Measurements from ENCODE around the gene RAP1GDS1.

RAP1GDS1 gene

DNA sequence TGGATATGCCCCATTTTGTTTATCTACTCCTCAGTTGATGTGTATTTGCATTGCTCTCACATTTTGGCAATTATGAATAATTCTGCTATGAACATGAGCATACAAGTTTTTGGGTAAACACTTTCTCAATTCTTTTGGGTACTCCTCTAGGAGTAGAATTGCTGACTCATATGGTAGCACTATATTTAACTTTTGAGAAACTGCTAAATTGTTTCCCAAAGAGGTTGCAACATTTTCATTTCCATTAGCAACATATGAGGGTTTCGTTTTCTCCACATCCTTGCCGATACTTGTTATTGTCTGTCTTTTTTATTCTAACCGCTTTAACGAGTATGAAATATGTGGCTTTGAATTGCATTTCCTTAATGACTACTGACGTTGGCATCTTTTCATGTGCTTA, 211.9 kb downstream of the RAP1GDS1 start:
- TF ChIP-seq, protein P1, sequence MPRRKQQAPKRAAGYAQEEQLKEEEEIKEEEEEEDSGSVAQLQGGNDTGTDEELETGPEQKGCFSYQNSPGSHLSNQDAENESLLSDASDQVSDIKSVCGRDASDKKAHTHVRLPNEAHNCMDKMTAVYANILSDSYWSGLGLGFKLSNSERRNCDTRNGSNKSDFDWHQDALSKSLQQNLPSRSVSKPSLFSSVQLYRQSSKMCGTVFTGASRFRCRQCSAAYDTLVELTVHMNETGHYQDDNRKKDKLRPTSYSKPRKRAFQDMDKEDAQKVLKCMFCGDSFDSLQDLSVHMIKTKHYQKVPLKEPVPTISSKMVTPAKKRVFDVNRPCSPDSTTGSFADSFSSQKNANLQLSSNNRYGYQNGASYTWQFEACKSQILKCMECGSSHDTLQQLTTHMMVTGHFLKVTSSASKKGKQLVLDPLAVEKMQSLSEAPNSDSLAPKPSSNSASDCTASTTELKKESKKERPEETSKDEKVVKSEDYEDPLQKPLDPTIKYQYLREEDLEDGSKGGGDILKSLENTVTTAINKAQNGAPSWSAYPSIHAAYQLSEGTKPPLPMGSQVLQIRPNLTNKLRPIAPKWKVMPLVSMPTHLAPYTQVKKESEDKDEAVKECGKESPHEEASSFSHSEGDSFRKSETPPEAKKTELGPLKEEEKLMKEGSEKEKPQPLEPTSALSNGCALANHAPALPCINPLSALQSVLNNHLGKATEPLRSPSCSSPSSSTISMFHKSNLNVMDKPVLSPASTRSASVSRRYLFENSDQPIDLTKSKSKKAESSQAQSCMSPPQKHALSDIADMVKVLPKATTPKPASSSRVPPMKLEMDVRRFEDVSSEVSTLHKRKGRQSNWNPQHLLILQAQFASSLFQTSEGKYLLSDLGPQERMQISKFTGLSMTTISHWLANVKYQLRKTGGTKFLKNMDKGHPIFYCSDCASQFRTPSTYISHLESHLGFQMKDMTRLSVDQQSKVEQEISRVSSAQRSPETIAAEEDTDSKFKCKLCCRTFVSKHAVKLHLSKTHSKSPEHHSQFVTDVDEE (CRISPR knock-in tag; IDR thresholded peaks at IDR 0.05) = no peak
- TF ChIP-seq, protein P2, sequence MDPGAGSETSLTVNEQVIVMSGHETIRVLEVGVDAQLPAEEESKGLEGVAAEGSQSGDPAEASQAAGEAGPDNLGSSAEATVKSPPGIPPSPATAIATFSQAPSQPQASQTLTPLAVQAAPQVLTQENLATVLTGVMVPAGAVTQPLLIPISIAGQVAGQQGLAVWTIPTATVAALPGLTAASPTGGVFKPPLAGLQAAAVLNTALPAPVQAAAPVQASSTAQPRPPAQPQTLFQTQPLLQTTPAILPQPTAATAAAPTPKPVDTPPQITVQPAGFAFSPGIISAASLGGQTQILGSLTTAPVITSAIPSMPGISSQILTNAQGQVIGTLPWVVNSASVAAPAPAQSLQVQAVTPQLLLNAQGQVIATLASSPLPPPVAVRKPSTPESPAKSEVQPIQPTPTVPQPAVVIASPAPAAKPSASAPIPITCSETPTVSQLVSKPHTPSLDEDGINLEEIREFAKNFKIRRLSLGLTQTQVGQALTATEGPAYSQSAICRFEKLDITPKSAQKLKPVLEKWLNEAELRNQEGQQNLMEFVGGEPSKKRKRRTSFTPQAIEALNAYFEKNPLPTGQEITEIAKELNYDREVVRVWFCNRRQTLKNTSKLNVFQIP (CRISPR knock-in tag; IDR thresholded peaks at IDR 0.05; ENCODE audit: borderline replicate concordance, low read depth) = no peak
- TF ChIP-seq ZC3H10 (CRISPR knock-in tag; IDR thresholded peaks at IDR 0.05) (no peak), CSDC2 (CRISPR knock-in tag; IDR thresholded peaks at IDR 0.05) (no peak), ZNF8 (CRISPR knock-in tag; IDR thresholded peaks at IDR 0.05) (no peak), ESRRG (CRISPR knock-in tag; IDR thresholded peaks at IDR 0.05) (no peak), SNAI2 (CRISPR knock-in tag; IDR thresholded peaks at IDR 0.05) (no peak), BACH2 (CRISPR knock-in tag; IDR thresholded peaks at IDR 0.05; ENCODE audit: borderline replicate concordance) (no peak), TOX (CRISPR knock-in tag; IDR thresholded peaks at IDR 0.05; ENCODE audit: borderline replicate concordance) (no peak), ISL1 (CRISPR knock-in tag; IDR thresholded peaks at IDR 0.05) (no peak), RARB (CRISPR knock-in tag; IDR thresholded peaks at IDR 0.05) (no peak), ZFP30 (CRISPR knock-in tag; IDR thresholded peaks at IDR 0.05) (no peak), PPARA (CRISPR knock-in tag; IDR thresholded peaks at IDR 0.05; ENCODE audit: borderline replicate concordance) (no peak), ZNF565 (CRISPR knock-in tag; conservative IDR thresholded peaks at IDR 0.05; ENCODE audit: low read depth) (no peak), OSR1 (CRISPR knock-in tag; IDR thresholded peaks at IDR 0.05) (no peak), ZNF70 (CRISPR knock-in tag; IDR thresholded peaks at IDR 0.05) (no peak)
- TF ChIP-seq, protein P3, sequence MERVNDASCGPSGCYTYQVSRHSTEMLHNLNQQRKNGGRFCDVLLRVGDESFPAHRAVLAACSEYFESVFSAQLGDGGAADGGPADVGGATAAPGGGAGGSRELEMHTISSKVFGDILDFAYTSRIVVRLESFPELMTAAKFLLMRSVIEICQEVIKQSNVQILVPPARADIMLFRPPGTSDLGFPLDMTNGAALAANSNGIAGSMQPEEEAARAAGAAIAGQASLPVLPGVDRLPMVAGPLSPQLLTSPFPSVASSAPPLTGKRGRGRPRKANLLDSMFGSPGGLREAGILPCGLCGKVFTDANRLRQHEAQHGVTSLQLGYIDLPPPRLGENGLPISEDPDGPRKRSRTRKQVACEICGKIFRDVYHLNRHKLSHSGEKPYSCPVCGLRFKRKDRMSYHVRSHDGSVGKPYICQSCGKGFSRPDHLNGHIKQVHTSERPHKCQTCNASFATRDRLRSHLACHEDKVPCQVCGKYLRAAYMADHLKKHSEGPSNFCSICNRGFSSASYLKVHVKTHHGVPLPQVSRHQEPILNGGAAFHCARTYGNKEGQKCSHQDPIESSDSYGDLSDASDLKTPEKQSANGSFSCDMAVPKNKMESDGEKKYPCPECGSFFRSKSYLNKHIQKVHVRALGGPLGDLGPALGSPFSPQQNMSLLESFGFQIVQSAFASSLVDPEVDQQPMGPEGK (CRISPR knock-in tag; IDR thresholded peaks at IDR 0.05; ENCODE audit: borderline replicate concordance) = no peak
- ATAC-seq = no peak

DNA sequence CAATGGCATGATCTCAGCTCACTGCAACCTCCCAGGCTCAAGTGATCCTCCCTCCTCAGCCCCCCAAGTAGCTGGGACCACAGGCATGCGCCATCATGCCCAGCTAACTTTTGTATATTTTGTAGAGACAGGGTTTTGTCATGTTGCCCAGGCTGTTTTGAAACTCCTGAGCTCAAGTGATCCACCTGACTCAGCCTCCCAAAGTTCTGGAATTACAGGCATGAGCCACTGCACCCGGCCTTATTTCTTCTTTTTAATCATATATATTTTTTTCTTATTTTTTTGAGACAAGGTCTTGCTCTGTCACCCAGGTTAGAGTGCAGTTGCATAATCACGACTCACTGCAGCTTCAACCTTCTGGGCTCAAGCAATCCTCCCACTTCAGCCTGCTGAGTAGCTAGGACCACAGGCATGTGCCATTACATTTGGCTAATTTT, 213.2 kb downstream of the RAP1GDS1 start:
- no peak for TF ChIP-seq BACH2 (CRISPR knock-in tag; IDR thresholded peaks at IDR 0.05; ENCODE audit: borderline replicate concordance)
- no peak for TF ChIP-seq GLIS3 (CRISPR knock-in tag; IDR thresholded peaks at IDR 0.05)
- TF ChIP-seq ZNF8 (CRISPR knock-in tag; IDR thresholded peaks at IDR 0.05) = no peak
- no peak for TF ChIP-seq TCF4 (CRISPR knock-in tag; IDR thresholded peaks at IDR 0.05; ENCODE audit: borderline replicate concordance)
- TF ChIP-seq ZNF565 (CRISPR knock-in tag; conservative IDR thresholded peaks at IDR 0.05; ENCODE audit: low read depth) = no peak
- no peak for TF ChIP-seq SNAI2 (CRISPR knock-in tag; IDR thresholded peaks at IDR 0.05)
- no peak for TF ChIP-seq ZFP30 (CRISPR knock-in tag; IDR thresholded peaks at IDR 0.05)
- TF ChIP-seq PPARA (CRISPR knock-in tag; IDR thresholded peaks at IDR 0.05; ENCODE audit: borderline replicate concordance) = no peak
- no peak for TF ChIP-seq RARB (CRISPR knock-in tag; IDR thresholded peaks at IDR 0.05)
- TF ChIP-seq ISL1 (CRISPR knock-in tag; IDR thresholded peaks at IDR 0.05) = no peak
- TF ChIP-seq, protein P3 (CRISPR knock-in tag; IDR thresholded peaks at IDR 0.05; ENCODE audit: borderline replicate concordance) = no peak
- TF ChIP-seq ZC3H10 (CRISPR knock-in tag; IDR thresholded peaks at IDR 0.05) = no peak
- ATAC-seq = no peak; the same call in 2 of the 3 replicates

DNA sequence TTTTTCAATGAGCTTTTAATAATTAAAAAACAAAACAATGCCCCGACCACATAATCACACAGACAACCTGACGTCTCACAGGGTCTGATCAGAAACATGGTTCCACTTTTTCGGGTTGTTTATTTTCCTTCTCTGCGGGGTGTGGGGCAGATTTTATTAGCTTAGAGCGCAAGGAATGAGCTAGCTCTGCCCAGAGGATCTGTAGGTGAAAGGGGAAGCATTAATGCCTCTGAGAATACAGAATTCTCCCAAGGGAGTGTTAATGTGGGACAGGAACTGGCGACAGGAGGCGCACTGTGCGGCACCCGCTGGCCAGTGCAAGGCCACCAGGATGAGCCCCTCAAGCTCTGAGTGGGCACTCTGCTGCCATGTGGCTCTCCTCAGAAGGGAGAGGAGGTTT, 215.7 kb downstream of the RAP1GDS1 start:
- ATAC-seq = no peak
- TF ChIP-seq, protein P4, sequence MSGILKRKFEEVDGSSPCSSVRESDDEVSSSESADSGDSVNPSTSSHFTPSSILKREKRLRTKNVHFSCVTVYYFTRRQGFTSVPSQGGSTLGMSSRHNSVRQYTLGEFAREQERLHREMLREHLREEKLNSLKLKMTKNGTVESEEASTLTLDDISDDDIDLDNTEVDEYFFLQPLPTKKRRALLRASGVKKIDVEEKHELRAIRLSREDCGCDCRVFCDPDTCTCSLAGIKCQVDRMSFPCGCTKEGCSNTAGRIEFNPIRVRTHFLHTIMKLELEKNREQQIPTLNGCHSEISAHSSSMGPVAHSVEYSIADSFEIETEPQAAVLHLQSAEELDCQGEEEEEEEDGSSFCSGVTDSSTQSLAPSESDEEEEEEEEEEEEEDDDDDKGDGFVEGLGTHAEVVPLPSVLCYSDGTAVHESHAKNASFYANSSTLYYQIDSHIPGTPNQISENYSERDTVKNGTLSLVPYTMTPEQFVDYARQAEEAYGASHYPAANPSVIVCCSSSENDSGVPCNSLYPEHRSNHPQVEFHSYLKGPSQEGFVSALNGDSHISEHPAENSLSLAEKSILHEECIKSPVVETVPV (CRISPR knock-in tag; IDR thresholded peaks at IDR 0.05) = no peak
- no peak for TF ChIP-seq BACH2 (CRISPR knock-in tag; IDR thresholded peaks at IDR 0.05; ENCODE audit: borderline replicate concordance)
- TF ChIP-seq ZNF565 (CRISPR knock-in tag; conservative IDR thresholded peaks at IDR 0.05; ENCODE audit: low read depth) = no peak
- TF ChIP-seq ZNF70 (CRISPR knock-in tag; IDR thresholded peaks at IDR 0.05) = no peak
- TF ChIP-seq ISL1 (CRISPR knock-in tag; IDR thresholded peaks at IDR 0.05) = no peak
- TF ChIP-seq SNAI2 (CRISPR knock-in tag; IDR thresholded peaks at IDR 0.05) = no peak
- TF ChIP-seq, protein P3 (CRISPR knock-in tag; IDR thresholded peaks at IDR 0.05; ENCODE audit: borderline replicate concordance) = no peak
- no peak for TF ChIP-seq GLIS3 (CRISPR knock-in tag; IDR thresholded peaks at IDR 0.05)
- TF ChIP-seq PPARA (CRISPR knock-in tag; IDR thresholded peaks at IDR 0.05; ENCODE audit: borderline replicate concordance) = no peak
- TF ChIP-seq ZFP3 (CRISPR knock-in tag; IDR thresholded peaks at IDR 0.05) = no peak
- TF ChIP-seq TCF4 (CRISPR knock-in tag; IDR thresholded peaks at IDR 0.05; ENCODE audit: borderline replicate concordance) = no peak
- no peak for TF ChIP-seq ZC3H10 (CRISPR knock-in tag; IDR thresholded peaks at IDR 0.05)
- TF ChIP-seq ARNTL (CRISPR knock-in tag; IDR thresholded peaks at IDR 0.05; ENCODE audit: borderline replicate concordance, low read depth) = no peak
- TF ChIP-seq, protein P5, sequence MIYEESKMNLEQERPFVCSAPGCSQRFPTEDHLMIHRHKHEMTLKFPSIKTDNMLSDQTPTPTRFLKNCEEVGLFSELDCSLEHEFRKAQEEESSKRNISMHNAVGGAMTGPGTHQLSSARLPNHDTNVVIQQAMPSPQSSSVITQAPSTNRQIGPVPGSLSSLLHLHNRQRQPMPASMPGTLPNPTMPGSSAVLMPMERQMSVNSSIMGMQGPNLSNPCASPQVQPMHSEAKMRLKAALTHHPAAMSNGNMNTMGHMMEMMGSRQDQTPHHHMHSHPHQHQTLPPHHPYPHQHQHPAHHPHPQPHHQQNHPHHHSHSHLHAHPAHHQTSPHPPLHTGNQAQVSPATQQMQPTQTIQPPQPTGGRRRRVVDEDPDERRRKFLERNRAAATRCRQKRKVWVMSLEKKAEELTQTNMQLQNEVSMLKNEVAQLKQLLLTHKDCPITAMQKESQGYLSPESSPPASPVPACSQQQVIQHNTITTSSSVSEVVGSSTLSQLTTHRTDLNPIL (CRISPR knock-in tag; IDR thresholded peaks at IDR 0.05; ENCODE audit: low read depth) = no peak

All from SK-N-SH treated with all-trans-retinoic acid at 6 μM for 48 hours (cell line).